GM19239 (cell line): Measurements from ENCODE around the gene ADI1.
"Not testable (repeated sequence)": the region's sequence is repeated elsewhere in the genome, so short reads cannot be mapped to it uniquely, and the experiment has no call there.

Source experiments
- DNase-seq: peaks from one replicate; pipeline ENCODE4 v3.0.0; 2011; ENCODE audit warnings: low spot score; ENCODE audit not compliant: insufficient read length
- FAIRE-seq: peaks from 2 replicates; lab custom pipeline; 2011; peaks lifted over from hg19 to GRCh38; lab: Jason Lieb, UNC

Gene ADI1

DNA sequence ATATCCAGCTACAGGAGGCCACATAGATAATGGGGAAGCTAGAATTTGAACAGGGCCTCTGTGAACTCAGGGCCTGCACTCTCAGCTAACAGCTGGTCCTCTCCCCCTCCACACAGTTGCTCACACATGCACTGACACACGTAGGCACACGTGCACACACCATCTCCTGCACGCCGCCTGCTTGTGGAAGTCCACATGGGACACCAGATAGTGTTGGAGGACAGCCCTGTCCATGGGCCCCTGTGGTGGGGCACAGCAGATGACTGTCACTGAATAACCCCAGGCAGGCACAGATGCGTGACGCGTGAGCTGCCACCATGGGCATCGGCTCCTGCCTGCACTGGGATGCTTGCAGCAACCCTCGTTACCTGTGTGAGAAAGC, 52.9 kb downstream of the ADI1 start:
- FAIRE-seq (no peak), DNase-seq (no peak)

DNA sequence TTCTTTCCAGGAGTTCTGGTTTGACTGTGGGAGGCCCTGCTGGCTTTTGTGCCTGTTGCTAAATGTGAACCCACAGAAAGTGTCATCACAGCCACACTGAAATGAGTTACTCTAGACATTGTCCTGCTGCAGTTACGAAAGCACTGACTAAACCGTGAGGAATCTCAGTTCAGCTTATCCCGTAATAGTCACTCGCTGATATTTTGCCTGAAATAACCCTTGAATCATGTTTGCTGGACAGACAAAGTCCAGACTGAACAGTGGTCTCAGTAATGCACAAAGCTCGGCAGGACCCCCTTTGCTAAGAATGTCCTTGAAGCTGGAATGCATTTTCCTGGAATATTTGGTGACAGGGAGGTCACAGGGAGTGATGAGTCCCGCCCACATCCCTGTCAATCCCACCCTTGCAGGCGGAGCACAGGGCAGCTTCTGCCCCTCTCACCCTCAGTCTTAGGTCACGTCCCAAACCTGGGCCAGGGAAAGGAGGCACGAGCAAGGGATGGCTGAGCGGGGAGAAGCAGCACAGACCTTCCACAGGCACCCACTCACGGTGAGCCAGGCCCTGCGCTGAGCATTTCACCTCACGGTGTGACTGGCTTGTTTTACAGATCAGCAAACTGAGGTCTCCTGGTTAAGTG, 53.4 kb downstream of the ADI1 start:
- DNase-seq = no peak
- no peak for FAIRE-seq

DNA sequence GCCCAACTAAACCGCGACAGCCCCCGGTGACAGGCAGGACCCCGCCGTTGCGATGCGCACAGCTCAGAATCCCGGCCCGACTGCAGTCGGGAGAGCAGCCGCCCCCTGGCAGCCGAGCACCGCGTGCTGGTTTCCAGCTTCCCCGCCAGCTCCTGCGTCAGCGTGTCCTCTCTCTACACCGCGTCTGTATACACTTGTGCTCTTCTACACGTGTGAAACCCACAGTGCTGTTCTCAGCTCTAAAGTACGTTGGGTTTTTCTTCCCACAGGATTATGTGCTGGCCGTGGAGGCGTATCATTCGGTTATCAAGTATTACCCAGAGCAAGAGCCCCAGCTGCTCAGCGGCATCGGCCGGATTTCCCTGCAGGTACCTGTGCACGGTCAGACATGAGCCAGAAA, 54.0 kb downstream of the ADI1 start:
- no peak for FAIRE-seq
- DNase-seq = no peak

- FAIRE-seq = no peak
- no peak for DNase-seq
Measured at GRCh38 chr2:3464401-3465005, 54.8 kb downstream of the ADI1 start.

DNA sequence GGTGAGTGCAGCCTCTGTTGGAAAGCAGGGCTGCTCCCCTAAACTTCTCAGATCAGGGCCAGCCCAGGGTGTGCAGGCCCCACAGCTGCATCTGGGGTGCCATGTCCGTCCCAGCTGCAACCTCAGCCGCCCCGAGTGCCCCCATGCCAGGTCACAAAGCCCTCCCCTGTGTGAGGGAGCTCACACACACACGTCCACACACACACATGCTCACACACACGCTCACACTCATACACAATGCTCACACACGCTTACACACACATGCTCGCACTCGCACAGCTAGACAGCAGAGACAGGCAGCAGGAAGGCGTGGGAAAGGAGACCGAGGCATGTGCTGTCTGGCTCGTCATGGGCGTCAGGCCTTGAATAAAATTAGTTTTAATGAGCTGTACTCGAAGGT, 55.4 kb downstream of the ADI1 start:
- no peak for DNase-seq
- no peak for FAIRE-seq

GRCh38 chr2:3463186-3463835, 56.0 kb downstream of the ADI1 start:
- DNase-seq (no peak), FAIRE-seq (no peak)

DNA sequence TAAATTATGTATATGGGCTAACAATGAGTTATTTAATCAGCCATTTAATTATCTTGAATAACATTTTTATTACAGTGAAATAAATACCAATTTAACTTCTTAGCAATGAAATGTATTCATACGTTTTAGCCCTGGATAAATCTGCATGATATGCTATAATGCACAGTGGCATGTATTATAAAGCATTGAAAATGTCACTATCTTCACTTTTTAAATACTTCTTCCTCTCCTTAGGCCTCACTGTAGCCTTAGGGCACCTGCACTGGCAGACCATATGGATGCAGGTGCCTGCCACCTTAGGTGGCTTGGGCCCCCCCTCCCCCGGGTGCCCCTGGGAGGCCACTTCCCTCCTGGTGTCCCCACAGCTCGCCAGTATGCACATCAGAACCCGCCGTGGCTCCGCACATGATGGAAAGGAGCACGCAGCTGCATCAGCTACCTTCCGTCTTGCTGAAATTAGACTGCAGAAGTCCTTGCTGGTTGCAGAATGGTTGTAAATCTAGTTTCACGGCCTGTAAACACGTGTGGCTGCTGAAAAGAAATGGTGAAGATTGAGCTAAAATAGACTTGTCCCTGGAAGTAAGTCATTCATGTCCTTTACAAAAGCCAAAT, 56.7 kb downstream of the ADI1 start:
- no peak for FAIRE-seq
- no peak for DNase-seq

- DNase-seq (peak; percentile 76), FAIRE-seq (peak; percentile 82)
Measured at GRCh38 chr2:3461801-3462492, 57.4 kb downstream of the ADI1 start.

GRCh38 chr2:3460831-3461800, 58.2 kb downstream of the ADI1 start:
- DNase-seq = no peak

DNA sequence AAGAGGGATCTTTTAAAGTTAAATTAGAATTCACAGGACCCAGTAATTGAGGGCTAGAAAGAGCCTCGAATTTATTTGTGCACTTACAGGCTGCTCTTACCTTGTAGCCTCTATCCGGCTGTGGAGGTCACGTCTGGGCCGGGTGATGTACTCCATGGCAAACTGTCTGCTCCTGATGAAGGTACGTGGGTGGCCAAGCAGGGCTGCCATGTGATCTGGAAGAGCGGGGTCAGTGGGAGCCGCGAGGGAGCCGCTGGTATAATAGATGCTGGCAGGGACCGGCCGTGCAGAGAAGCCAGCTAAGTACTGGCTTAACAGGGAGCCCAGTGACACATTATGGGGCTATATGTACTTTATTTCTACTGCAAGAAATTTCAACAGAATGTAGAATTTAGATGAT, 59.2 kb downstream of the ADI1 start:
- FAIRE-seq = no peak
- no peak for DNase-seq

More at GRCh38 chr2:3460831-3461800, 58.2 kb downstream of the ADI1 start:
- FAIRE-seq = no peak

GRCh38 chr2:3459185-3460015, 59.9 kb downstream of the ADI1 start:
- FAIRE-seq = no peak
- no peak for DNase-seq

DNA sequence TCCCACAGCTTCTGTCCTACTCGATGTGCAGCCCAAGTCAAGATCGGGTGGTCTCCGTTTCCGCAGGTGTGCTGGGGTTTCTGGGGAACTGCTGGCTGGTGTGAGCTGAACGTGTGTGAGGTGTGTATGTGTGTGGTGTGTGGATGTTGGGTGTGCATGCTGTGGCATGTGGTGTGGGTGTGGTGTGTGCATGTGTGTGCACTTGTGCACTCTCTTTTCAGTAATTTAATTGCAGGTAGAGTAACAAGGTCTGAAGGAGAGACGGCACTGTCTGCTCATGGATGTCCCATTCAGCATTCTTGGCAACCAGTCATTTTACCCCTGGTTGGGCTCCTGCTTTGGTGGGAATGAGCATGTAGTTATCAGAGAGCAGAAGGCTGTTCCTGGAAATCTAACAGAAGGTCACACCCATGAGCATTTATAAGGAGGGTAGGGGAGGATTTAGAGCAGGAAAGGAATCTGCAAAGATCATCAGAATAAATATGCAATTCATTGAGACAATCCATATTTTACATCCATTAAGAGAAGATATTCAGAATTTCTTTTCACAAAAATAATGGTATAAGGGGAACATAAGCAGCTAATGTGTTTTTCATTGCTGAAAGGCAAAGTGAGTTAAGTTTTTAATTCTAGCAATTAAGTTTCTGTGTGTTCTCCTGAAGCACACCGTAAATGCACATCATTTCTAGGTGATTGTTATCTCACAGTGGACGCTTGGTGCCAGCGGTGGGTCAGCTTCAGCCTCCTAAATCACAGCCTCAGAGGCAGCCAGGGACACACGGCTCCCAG, 60.7 kb downstream of the ADI1 start:
- no peak for DNase-seq
- FAIRE-seq = no peak

GRCh38 chr2:3457524-3458395, 61.6 kb downstream of the ADI1 start:
- DNase-seq (no peak), FAIRE-seq (no peak)

DNA sequence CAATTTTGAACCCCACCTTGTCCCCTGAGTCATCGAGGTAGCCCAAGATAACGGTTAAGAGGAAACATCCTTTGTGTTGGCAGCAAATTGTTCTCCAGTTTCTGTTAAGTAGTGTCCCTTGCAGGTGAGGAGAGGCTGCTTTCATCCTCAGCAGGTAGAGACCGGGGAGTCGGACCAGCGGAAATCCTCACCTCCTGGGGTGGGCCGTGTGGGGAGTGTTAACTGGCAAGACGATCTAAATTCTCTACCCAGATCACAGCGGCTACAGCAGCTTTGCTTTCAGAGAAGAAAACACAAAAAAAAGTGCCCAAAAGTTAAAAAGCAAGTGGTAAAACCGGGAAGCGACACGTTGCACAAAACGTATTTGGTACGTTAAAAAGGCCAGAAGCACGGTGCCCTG, 63.2 kb downstream of the ADI1 start:
- FAIRE-seq = no peak

GRCh38 chr2:3454802-3455201, 64.5 kb downstream of the ADI1 start:
- DNase-seq (no peak), FAIRE-seq (no peak)

More for the DNA sequence above, 63.2 kb downstream of the ADI1 start:
- DNase-seq = no peak

GRCh38 chr2:3454005-3454404, 65.3 kb downstream of the ADI1 start:
- DNase-seq, FAIRE-seq: not testable (repeated sequence)
